Immature natural killer cell (primary cell): ENCODE results near the gene FBXO38. TPM values are rescaled to one million over a fixed set of nuclear protein-coding genes. Genes with fewer than 3 reads are reported as not detected.
A peak's percentile ranks its signal among the peaks of the same experiment; 100 is the strongest.

ENCODE experiments used
- DNase-seq, 3 donors: peaks; one replicate each; pipeline ENCODE4 v3.0.0; 2022; ENCODE audit warnings: mixed read lengths in 1 of 3
- H3K27ac Mint-ChIP-seq, 6 donors: one replicate each; pipeline ENCODE4 v1.8.0; 2020; ENCODE audit warnings: mixed read lengths in 6 of 6, mild to moderate bottlenecking in 5 of 6, inconsistent platforms in 4 of 6, moderate library complexity in 3 of 6
- H3K27me3 Mint-ChIP-seq, 3 donors: one replicate each; pipeline ENCODE4 v1.8.0; 2020 to 2021; ENCODE audit warnings: low read depth in 3 of 3, mild to moderate bottlenecking in 3 of 3, mixed read lengths in 3 of 3, moderate library complexity in 3 of 3, inconsistent platforms in 1 of 3
- H3K36me3 Mint-ChIP-seq, 3 donors: one replicate each; pipeline ENCODE4 v1.8.0; 2020; ENCODE audit warnings: mixed read lengths in 3 of 3, inconsistent platforms in 2 of 3, mild to moderate bottlenecking in 2 of 3
- H3K4me1 Mint-ChIP-seq, 2 donors: one replicate each; pipeline ENCODE4 v1.8.0; 2020; ENCODE audit warnings: inconsistent platforms in 2 of 2, mild to moderate bottlenecking in 2 of 2, mixed read lengths in 2 of 2, moderate library complexity in 1 of 2
- H3K4me3 Mint-ChIP-seq, 5 donors: one replicate each; pipeline ENCODE4 v1.8.0; 2020; ENCODE audit warnings: mild to moderate bottlenecking in 5 of 5, mixed read lengths in 5 of 5, inconsistent platforms in 3 of 5, moderate library complexity in 3 of 5
- H3K9me3 Mint-ChIP-seq, 6 donors: one replicate each; pipeline ENCODE4 v1.8.0; 2020; ENCODE audit warnings: mild to moderate bottlenecking in 6 of 6, mixed read lengths in 6 of 6, inconsistent platforms in 4 of 6, moderate library complexity in 3 of 6
- polyA plus RNA-seq, 3 donors: library from polyadenylated mRNA; unstranded; fragments of 300-500 nt; fragmentation: Illumina TruSeq; gene quantifications; one replicate each; pipeline ENCODE4 v1.2.3, GENCODE V29; 2021

Gene FBXO38, protein sequence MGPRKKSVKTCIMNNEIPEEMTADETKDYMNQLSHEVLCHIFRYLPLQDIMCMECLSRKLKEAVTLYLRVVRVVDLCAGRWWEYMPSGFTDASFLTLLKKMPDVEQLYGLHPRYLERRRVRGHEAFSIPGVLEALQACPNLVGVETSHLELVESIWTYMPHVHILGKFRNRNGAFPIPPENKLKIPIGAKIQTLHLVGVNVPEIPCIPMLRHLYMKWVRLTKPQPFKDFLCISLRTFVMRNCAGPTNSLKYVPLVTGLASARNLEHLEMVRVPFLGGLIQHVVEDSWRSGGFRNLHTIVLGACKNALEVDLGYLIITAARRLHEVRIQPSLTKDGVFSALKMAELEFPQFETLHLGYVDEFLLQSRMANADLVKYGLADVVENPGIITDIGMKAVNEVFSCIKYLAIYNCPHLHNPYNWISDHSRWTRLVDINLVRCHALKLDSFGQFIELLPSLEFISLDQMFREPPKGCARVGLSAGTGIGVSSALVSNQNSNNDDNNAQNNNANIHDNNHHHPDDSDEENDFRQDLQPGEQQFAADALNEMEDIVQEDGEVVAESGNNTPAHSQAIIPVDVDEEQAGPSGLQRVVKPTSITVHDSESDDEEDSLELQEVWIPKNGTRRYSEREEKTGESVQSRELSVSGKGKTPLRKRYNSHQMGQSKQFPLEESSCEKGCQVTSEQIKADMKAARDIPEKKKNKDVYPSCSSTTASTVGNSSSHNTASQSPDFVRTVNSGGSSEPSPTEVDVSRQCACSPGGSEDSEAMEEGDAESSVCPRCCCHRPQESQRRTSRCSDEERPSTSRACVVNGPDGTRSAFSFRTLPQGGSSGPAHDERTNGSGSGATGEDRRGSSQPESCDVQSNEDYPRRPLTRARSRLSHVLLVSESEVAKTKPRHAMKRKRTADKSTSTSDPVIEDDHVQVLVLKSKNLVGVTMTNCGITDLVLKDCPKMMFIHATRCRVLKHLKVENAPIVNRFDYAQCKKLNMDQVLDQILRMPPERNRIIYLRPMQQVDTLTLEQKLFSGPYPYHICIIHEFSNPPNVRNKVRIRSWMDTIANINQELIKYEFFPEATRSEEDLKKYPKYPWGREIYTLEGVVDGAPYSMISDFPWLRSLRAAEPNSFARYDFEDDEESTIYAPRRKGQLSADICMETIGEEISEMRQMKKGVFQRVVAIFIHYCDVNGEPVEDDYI
- 10 to 100 TPM in 1 of 3 donors, 1 to 10 TPM in 2; 6.4 to 33.4 (median 10.0) TPM for polyA plus RNA-seq

- DNase-seq = peak; percentile 96
- no peaks in the 10 kb centered on the region for H3K9me3 Mint-ChIP-seq
- H3K27ac Mint-ChIP-seq = peak within 1 kb of the TSS; percentile 92 to 99 (median 96)
- peak within 1 kb of the TSS; percentile 88 to 94 (median 91) for H3K4me3 Mint-ChIP-seq
- H3K4me1 Mint-ChIP-seq = peaks cover 47 to 55% of the 10 kb centered on the region in 2 donors
- peaks cover 4 to 5% (median 4%) of the 10 kb centered on the region in 3 donors for H3K27me3 Mint-ChIP-seq
- H3K36me3 Mint-ChIP-seq = peaks cover 0 to 7% (median under 1%) of the 10 kb centered on the region in 3 donors
Measured at GRCh38 chr5:148383564-148384379, at the start of gene FBXO38. TSS of gene FBXO38 (plus strand) at chr5:148383958. CDS start at chr5:148394777, 10,819 bp downstream.

DNA sequence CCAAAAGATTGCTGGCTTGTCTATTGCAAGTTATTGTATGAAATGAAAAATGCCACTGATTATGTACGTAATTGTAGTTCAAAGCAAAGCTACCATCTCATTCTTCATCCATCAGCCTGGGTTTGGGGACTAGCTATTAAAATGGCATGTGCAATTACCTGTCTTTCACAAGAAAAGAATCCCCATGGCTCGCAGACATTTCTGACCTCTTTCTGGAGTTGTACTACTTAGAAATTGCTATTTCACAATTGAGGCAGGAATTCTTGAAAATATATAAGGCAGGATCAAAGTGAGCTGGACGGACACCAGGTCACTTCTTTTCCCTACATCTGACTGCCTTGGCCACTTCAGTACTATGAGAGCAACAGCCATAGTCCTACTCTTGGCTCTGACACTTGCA is 48.5 kb upstream of the FBXO38 start, which contains the start of gene SPINK9:
SPINK9 (plus strand) TSS at position 301 of the 400 bp plus-strand sequence; CDS start at position 356, 55 bp downstream.
- no peaks in the 10 kb centered on the region for H3K36me3 Mint-ChIP-seq
- DNase-seq = no peak
- H3K27me3 Mint-ChIP-seq = peaks cover 0 to 2% (median 2%) of the 10 kb centered on the region in 3 donors

GRCh38 chr5:148336704-148337435 is 46.9 kb upstream of the FBXO38 start:
- H3K9me3 Mint-ChIP-seq = peaks cover 0 to 6% (median 0%) of the 10 kb centered on the region in 6 donors
- no peak overlapping the region for H3K4me3 Mint-ChIP-seq
- H3K36me3 Mint-ChIP-seq = peaks cover 0 to 2% (median 0%) of the 10 kb centered on the region in 3 donors
- no peak overlapping the region for H3K27ac Mint-ChIP-seq
- peaks cover 0 to 4% (median 0%) of the 10 kb centered on the region in 3 donors for H3K27me3 Mint-ChIP-seq
- DNase-seq = no peak
- no peaks in the 10 kb centered on the region for H3K4me1 Mint-ChIP-seq

More for the DNA sequence above, 48.5 kb upstream of the FBXO38 start, which contains the start of gene SPINK9:
- Mint-ChIP-seq H3K27ac (no peak within 1 kb of the TSS), H3K4me3 (no peak within 1 kb of the TSS), H3K9me3 (peaks cover 0 to 12% (median 7%) of the 10 kb centered on the region in 6 donors), H3K4me1 (no peaks in the 10 kb centered on the region)

- Mint-ChIP-seq H3K36me3 (peaks cover 0 to 4% (median 3%) of the 10 kb centered on the region in 3 donors), H3K27ac (no peak overlapping the region), H3K9me3 (no peaks in the 10 kb centered on the region), H3K27me3 (peaks cover 0 to 5% (median 0%) of the 10 kb centered on the region in 3 donors), H3K4me3 (no peak overlapping the region), H3K4me1 (no peaks in the 10 kb centered on the region)
- no peak for DNase-seq
Measured at GRCh38 chr5:148342371-148343045, 41.2 kb upstream of the FBXO38 start.

- H3K36me3 Mint-ChIP-seq = peaks cover 0 to 4% (median 3%) of the 10 kb centered on the region in 3 donors
- no peak overlapping the region for H3K27ac Mint-ChIP-seq
- H3K27me3 Mint-ChIP-seq = peaks cover 0 to 5% (median 0%) of the 10 kb centered on the region in 3 donors
- no peaks in the 10 kb centered on the region for H3K9me3 Mint-ChIP-seq
- no peak for DNase-seq
- no peak overlapping the region for H3K4me3 Mint-ChIP-seq
- no peaks in the 10 kb centered on the region for H3K4me1 Mint-ChIP-seq
Measured at GRCh38 chr5:148343046-148343407, 40.7 kb upstream of the FBXO38 start.

GRCh38 chr5:148343603-148344487 is 39.9 kb upstream of the FBXO38 start:
- Mint-ChIP-seq H3K27me3 (peaks cover 0 to 3% (median 0%) of the 10 kb centered on the region in 3 donors), H3K9me3 (no peaks in the 10 kb centered on the region), H3K36me3 (peaks cover 0 to 4% (median 3%) of the 10 kb centered on the region in 3 donors), H3K4me3 (no peak overlapping the region), H3K4me1 (no peaks in the 10 kb centered on the region), H3K27ac (no peak overlapping the region)
- DNase-seq = no peak

DNA sequence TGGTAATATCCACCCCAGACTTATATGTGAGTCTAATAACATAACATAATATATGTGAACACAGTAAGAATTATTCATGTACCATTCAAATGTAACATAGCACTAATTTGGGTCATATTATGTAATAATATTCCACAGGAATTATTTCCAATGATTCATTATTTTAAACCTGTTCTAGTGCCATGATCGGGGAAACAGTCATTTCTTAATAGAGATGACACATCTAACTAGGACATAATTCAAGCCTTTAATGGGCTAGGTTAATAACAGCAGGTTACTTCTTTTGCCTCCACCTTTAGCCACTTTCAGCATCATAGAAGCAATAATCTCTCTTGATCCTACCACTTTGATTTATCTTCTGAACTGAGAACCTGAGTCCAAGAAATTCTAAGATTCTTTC is 36.1 kb upstream of the FBXO38 start:
- no peak overlapping the region for H3K4me3 Mint-ChIP-seq
- H3K27me3 Mint-ChIP-seq = peaks cover 0 to 2% (median 0%) of the 10 kb centered on the region in 3 donors
- H3K9me3 Mint-ChIP-seq = no peaks in the 10 kb centered on the region
- no peak for DNase-seq
- H3K36me3 Mint-ChIP-seq = peaks cover 0 to 1% (median 0%) of the 10 kb centered on the region in 3 donors
- H3K4me1 Mint-ChIP-seq = no peaks in the 10 kb centered on the region
- no peak overlapping the region for H3K27ac Mint-ChIP-seq

DNA sequence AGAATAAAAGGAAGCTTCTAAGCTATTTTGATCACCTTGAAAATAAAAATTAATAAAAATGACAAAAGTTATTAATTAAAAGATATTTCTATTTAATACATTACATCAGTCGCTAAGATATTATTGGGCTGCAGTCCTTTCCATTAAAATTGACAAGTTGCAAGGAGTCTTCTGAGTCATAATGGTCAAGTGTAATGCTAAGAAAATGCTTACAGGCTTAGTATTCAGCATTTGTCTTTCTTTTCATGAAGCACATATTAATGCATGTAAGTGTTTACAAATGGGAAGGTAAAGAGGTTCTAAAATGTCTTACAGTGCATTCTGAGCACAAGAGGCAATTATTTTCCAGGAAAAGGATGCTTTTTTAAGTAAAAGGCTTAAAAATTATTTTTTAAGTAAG is 31.1 kb upstream of the FBXO38 start:
- Mint-ChIP-seq H3K4me1 (no peaks in the 10 kb centered on the region), H3K36me3 (no peaks in the 10 kb centered on the region), H3K4me3 (no peak overlapping the region), H3K9me3 (no peaks in the 10 kb centered on the region), H3K27me3 (peaks cover 0 to 11% (median 0%) of the 10 kb centered on the region in 3 donors), H3K27ac (no peak overlapping the region)
- DNase-seq = no peak

- no peaks in the 10 kb centered on the region for H3K4me1 Mint-ChIP-seq
Measured at GRCh38 chr5:148353634-148354033, 30.1 kb upstream of the FBXO38 start.

DNA sequence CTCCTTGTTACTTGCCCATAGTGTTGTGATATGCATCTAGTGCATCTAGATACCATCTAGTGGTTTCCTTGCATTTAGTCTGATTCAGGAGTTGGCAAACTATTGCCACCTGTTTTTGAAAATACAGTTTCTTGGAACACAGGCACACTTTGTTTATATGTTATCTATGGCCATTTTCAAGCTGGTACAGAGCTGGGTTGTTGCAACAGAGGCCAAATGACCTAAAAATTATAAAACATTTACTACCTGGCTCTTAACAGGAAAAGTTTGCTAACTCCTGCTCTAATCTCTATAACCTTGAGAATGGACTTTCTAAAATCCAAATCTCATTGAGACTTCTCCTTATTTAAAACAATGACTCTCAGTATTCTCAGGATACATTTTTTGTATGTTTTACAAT is 19.4 kb upstream of the FBXO38 start:
- peaks cover 0 to 13% (median 7%) of the 10 kb centered on the region in 6 donors for H3K9me3 Mint-ChIP-seq
- H3K36me3 Mint-ChIP-seq = peaks cover 0 to 7% (median 0%) of the 10 kb centered on the region in 3 donors
- H3K4me3 Mint-ChIP-seq = no peak overlapping the region
- no peaks in the 10 kb centered on the region for H3K4me1 Mint-ChIP-seq
- DNase-seq = no peak
- H3K27me3 Mint-ChIP-seq = peaks cover 0 to 7% (median 2%) of the 10 kb centered on the region in 3 donors
- no peak overlapping the region for H3K27ac Mint-ChIP-seq

More at GRCh38 chr5:148353634-148354033, 30.1 kb upstream of the FBXO38 start:
- Mint-ChIP-seq H3K36me3 (no peaks in the 10 kb centered on the region), H3K27me3 (peaks cover 0 to 11% (median 0%) of the 10 kb centered on the region in 3 donors), H3K9me3 (no peaks in the 10 kb centered on the region), H3K4me3 (no peak overlapping the region), H3K27ac (no peak overlapping the region)
- DNase-seq = no peak

DNA sequence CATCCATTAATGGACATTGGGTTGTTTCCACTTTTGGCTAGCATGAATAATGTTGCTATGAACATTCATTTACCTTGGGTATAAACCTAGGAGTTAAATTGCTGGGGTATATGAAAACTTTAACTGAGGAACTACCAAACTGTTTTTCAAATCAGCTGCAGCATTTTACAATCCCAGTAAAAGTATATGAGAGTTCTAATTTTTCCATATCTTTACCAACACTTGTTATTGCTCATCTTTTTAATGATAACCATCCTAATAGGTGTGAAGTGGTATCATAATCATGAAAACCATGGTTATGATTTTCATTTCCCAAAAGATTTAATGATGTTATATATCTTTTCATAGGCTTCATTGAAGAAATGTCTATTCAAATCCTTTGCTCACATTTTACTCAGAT is 15.5 kb upstream of the FBXO38 start:
- peaks cover 4 to 7% (median 5%) of the 10 kb centered on the region in 3 donors for H3K36me3 Mint-ChIP-seq
- peaks cover 0 to 18% (median 6%) of the 10 kb centered on the region in 6 donors for H3K9me3 Mint-ChIP-seq
- DNase-seq = no peak
- H3K4me1 Mint-ChIP-seq = no peaks in the 10 kb centered on the region
- H3K27me3 Mint-ChIP-seq = peaks cover 0 to 10% (median 2%) of the 10 kb centered on the region in 3 donors
- no peak overlapping the region for H3K27ac Mint-ChIP-seq
- H3K4me3 Mint-ChIP-seq = no peak overlapping the region
